Measurements from ENCODE around the gene KPNA5.
A peak's percentile ranks its signal among the peaks of the same experiment; 100 is the strongest.
"Not testable (repeated sequence)": the region's sequence is repeated elsewhere in the genome, so short reads cannot be mapped to it uniquely, and the experiment has no call there.

Gene KPNA5

DNA sequence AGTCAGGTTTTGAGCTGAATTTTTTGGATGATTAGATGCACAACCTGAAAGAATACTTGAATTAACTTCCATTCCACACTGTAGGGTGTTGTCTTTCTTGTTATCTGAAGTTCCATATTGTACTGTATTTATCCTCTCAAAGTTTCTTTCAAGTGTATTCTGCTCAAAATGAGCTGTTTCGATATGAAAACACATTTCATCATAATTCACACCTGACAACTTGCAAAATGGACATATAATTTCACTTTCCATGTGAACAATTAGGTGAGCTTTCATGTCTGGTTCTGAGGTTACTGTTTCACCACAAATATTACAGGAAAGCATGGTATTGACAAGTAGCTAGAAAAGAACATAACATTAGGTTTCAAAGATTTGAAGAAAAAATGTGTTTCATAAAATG, 14.1 kb upstream of the KPNA5 start:
- peak overlapping the region; percentile 99 for H3K4me3 ChIP-seq (ENCODE audit: low read depth, low read length)
- H3K9me3 ChIP-seq (ENCODE audit: control insufficient read depth, insufficient read depth, low read length): no peaks in the 10 kb centered on the region
- H3K27ac ChIP-seq (ENCODE audit: low read depth, low read length): no peak overlapping the region
- no peaks in the 10 kb centered on the region for H3K27me3 ChIP-seq (ENCODE audit: control insufficient read depth, insufficient read depth, low read length)
- H3K9ac ChIP-seq (ENCODE audit: low read depth, low read length): no peak overlapping the region
- peaks cover 7% of the 10 kb centered on the region; the same call in 1 of the 2 replicates for H3K4me1 ChIP-seq (ENCODE audit: control insufficient read depth, insufficient read depth, low read length)
- H3K36me3 ChIP-seq (ENCODE audit: control insufficient read depth, insufficient read depth, low read length): no peaks in the 10 kb centered on the region

- peak overlapping the region; percentile 99 for H3K4me3 ChIP-seq (ENCODE audit: low read depth, low read length)
- peak overlapping the region; percentile 90 for H3K9ac ChIP-seq (ENCODE audit: low read depth, low read length)
- H3K4me1 ChIP-seq (ENCODE audit: control insufficient read depth, insufficient read depth, low read length): peaks cover 7% of the 10 kb centered on the region; the same call in 1 of the 2 replicates
- H3K36me3 ChIP-seq (ENCODE audit: control insufficient read depth, insufficient read depth, low read length): no peaks in the 10 kb centered on the region
- H3K27me3 ChIP-seq (ENCODE audit: control insufficient read depth, insufficient read depth, low read length): no peaks in the 10 kb centered on the region
- no peaks in the 10 kb centered on the region for H3K9me3 ChIP-seq (ENCODE audit: control insufficient read depth, insufficient read depth, low read length)
- no peak overlapping the region for H3K27ac ChIP-seq (ENCODE audit: low read depth, low read length)
Measured at GRCh38 chr6:116667623-116668022, 13.4 kb upstream of the KPNA5 start.

DNA sequence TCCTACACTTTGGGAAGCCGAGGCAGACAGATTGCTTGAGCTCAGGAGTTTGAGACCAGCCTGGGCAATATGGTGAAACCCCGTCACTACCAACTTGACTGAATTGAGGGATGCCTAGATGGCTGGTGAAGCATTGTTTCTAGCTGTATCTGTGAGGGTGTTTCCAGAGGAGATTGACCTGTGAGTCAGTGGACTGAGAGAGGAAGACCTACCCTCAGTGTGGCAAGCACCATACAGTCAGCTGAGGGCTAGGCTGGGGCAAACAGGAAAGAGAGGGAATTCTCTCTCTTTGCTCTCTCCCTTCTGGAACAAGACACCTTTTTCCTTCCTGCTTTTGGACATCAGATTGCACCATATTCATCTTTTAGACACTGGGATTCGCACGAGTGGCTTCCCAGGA, 8.7 kb upstream of the KPNA5 start:
- Histone ChIP-seq H3K36me3 (ENCODE audit: control insufficient read depth, insufficient read depth, low read length) (no peaks in the 10 kb centered on the region), H3K27ac (ENCODE audit: low read depth, low read length) (no peak overlapping the region), H3K27me3 (ENCODE audit: control insufficient read depth, insufficient read depth, low read length) (no peaks in the 10 kb centered on the region), H3K9me3 (ENCODE audit: control insufficient read depth, insufficient read depth, low read length) (no peaks in the 10 kb centered on the region), H3K4me1 (ENCODE audit: control insufficient read depth, insufficient read depth, low read length) (peaks cover 4% of the 10 kb centered on the region; the same call in 1 of the 2 replicates), H3K9ac (ENCODE audit: low read depth, low read length) (no peak overlapping the region), H3K4me3 (ENCODE audit: low read depth, low read length) (no peak overlapping the region)

DNA sequence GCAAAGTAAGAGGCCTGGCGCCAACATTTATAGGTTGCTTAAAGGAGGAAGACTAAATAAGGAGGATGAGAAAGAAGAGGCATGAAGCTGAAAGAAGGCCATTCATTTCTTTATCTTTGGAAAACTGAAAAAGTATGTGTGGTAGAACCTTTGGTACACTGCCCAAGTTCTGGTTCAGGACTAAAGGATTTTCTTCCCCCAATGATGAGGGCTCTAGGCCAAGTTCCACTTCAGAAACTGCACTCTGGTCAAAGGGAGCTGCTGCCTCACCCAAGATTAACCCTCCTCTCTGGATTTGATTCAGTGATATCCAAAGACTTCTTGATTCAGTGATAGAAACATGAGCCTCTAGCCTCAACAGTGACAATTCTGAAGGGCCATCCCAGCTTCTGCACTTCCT, 5.0 kb upstream of the KPNA5 start:
- Histone ChIP-seq H3K4me3 (ENCODE audit: low read depth, low read length) (no peak overlapping the region), H3K9me3 (ENCODE audit: control insufficient read depth, insufficient read depth, low read length) (no peaks in the 10 kb centered on the region)

GRCh38 chr6:116682334-116682712, 1.3 kb downstream of the KPNA5 start:
- Histone ChIP-seq H3K9me3 (ENCODE audit: control insufficient read depth, insufficient read depth, low read length) (no peaks in the 10 kb centered on the region), H3K27ac (ENCODE audit: low read depth, low read length) (no peak overlapping the region), H3K9ac (ENCODE audit: low read depth, low read length) (peak overlapping the region; percentile 22; the same call in 1 of the 2 replicates)

More for the DNA sequence above, 5.0 kb upstream of the KPNA5 start:
- H3K4me1 ChIP-seq (ENCODE audit: control insufficient read depth, insufficient read depth, low read length): no peaks in the 10 kb centered on the region
- no peak overlapping the region for H3K9ac ChIP-seq (ENCODE audit: low read depth, low read length)
- H3K27me3 ChIP-seq (ENCODE audit: control insufficient read depth, insufficient read depth, low read length): no peaks in the 10 kb centered on the region
- H3K27ac ChIP-seq (ENCODE audit: low read depth, low read length): no peak overlapping the region
- no peaks in the 10 kb centered on the region for H3K36me3 ChIP-seq (ENCODE audit: control insufficient read depth, insufficient read depth, low read length)

GRCh38 chr6:116685437-116685993, 4.5 kb downstream of the KPNA5 start:
- H3K9ac ChIP-seq (ENCODE audit: low read depth, low read length): no peak overlapping the region
- no peak overlapping the region for H3K4me3 ChIP-seq (ENCODE audit: low read depth, low read length)
- no peaks in the 10 kb centered on the region for H3K27me3 ChIP-seq (ENCODE audit: control insufficient read depth, insufficient read depth, low read length)
- H3K36me3 ChIP-seq (ENCODE audit: control insufficient read depth, insufficient read depth, low read length): 0 out of 2 replicates have a peak, but pooled peaks cover 21% of the 10 kb centered on the region
- no peak overlapping the region for H3K27ac ChIP-seq (ENCODE audit: low read depth, low read length)
- peaks cover 15% of the 10 kb centered on the region for H3K4me1 ChIP-seq (ENCODE audit: control insufficient read depth, insufficient read depth, low read length)
- H3K9me3 ChIP-seq (ENCODE audit: control insufficient read depth, insufficient read depth, low read length): no peaks in the 10 kb centered on the region

More at GRCh38 chr6:116682334-116682712, 1.3 kb downstream of the KPNA5 start:
- Histone ChIP-seq H3K4me3 (ENCODE audit: low read depth, low read length) (peak overlapping the region; percentile 98), H3K4me1 (ENCODE audit: control insufficient read depth, insufficient read depth, low read length) (peaks cover 15% of the 10 kb centered on the region), H3K36me3 (ENCODE audit: control insufficient read depth, insufficient read depth, low read length) (0 out of 2 replicates have a peak, but pooled peaks cover 11% of the 10 kb centered on the region), H3K27me3 (ENCODE audit: control insufficient read depth, insufficient read depth, low read length) (no peaks in the 10 kb centered on the region)

GRCh38 chr6:116686475-116687101, 5.6 kb downstream of the KPNA5 start:
- peaks cover 15% of the 10 kb centered on the region for H3K4me1 ChIP-seq (ENCODE audit: control insufficient read depth, insufficient read depth, low read length)
- not testable (repeated sequence) for H3K9me3 ChIP-seq (ENCODE audit: control insufficient read depth, insufficient read depth, low read length); H3K4me3 ChIP-seq (ENCODE audit: low read depth, low read length); H3K27me3 ChIP-seq (ENCODE audit: control insufficient read depth, insufficient read depth, low read length); H3K27ac ChIP-seq (ENCODE audit: low read depth, low read length); H3K9ac ChIP-seq (ENCODE audit: low read depth, low read length)
- H3K36me3 ChIP-seq (ENCODE audit: control insufficient read depth, insufficient read depth, low read length): peaks cover 23% of the 10 kb centered on the region

DNA sequence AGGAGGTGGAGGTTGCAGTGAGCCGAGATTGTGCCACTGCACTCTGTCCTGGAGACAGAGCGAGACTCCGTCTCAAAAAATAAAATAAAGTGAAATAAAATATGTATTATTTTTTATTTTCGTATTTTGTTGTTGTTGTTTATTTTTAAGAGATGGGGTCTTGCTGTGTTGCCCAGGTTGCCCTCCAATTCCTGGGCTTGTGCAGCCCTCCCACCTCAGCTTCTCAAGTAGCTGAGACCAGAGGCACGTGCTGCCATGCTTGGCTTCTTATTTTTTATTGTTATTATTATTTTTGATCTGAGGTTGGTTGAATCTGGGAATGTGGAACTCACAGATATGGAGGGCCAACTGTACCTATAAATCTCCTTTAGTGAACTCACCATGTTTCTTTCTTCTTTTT, 10.1 kb downstream of the KPNA5 start:
- peaks cover 31% of the 10 kb centered on the region for H3K36me3 ChIP-seq (ENCODE audit: control insufficient read depth, insufficient read depth, low read length)
- H3K9ac ChIP-seq (ENCODE audit: low read depth, low read length): no peak overlapping the region
- no peaks in the 10 kb centered on the region for H3K9me3 ChIP-seq (ENCODE audit: control insufficient read depth, insufficient read depth, low read length)
- no peak overlapping the region for H3K4me3 ChIP-seq (ENCODE audit: low read depth, low read length)
- H3K27me3 ChIP-seq (ENCODE audit: control insufficient read depth, insufficient read depth, low read length): no peaks in the 10 kb centered on the region
- no peak overlapping the region for H3K27ac ChIP-seq (ENCODE audit: low read depth, low read length)
- H3K4me1 ChIP-seq (ENCODE audit: control insufficient read depth, insufficient read depth, low read length): peaks cover 8% of the 10 kb centered on the region; the same call in 1 of the 2 replicates

DNA sequence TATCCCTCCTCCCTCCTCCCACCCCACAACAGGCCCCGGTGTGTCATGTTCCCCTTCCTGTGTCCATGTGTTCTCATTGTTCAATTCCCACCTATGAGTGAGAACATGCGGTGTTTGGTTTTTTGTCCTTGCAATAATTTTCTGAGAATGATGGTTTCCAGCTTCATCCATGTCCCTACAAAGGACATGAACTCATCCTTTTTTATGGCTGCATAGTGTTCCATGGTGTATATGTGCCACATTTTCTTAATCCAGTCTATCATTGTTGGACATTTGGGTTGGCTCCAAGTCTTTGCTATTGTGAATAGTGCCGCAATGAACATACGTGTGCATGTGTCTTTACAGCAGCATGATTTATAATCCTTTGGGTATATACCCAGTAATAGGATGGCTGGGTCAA, 11.9 kb downstream of the KPNA5 start:
- not testable (repeated sequence) for H3K27me3 ChIP-seq (ENCODE audit: control insufficient read depth, insufficient read depth, low read length); H3K4me1 ChIP-seq (ENCODE audit: control insufficient read depth, insufficient read depth, low read length); H3K27ac ChIP-seq (ENCODE audit: low read depth, low read length); H3K4me3 ChIP-seq (ENCODE audit: low read depth, low read length); H3K9ac ChIP-seq (ENCODE audit: low read depth, low read length); H3K9me3 ChIP-seq (ENCODE audit: control insufficient read depth, insufficient read depth, low read length)
- peaks cover 38% of the 10 kb centered on the region for H3K36me3 ChIP-seq (ENCODE audit: control insufficient read depth, insufficient read depth, low read length)

GRCh38 chr6:116693275-116693674, 12.3 kb downstream of the KPNA5 start:
- H3K9me3 ChIP-seq (ENCODE audit: control insufficient read depth, insufficient read depth, low read length); H3K4me1 ChIP-seq (ENCODE audit: control insufficient read depth, insufficient read depth, low read length); H3K9ac ChIP-seq (ENCODE audit: low read depth, low read length); H3K27ac ChIP-seq (ENCODE audit: low read depth, low read length); H3K4me3 ChIP-seq (ENCODE audit: low read depth, low read length); H3K27me3 ChIP-seq (ENCODE audit: control insufficient read depth, insufficient read depth, low read length): not testable (repeated sequence)
- peaks cover 38% of the 10 kb centered on the region for H3K36me3 ChIP-seq (ENCODE audit: control insufficient read depth, insufficient read depth, low read length)

- Histone ChIP-seq H3K36me3 (ENCODE audit: control insufficient read depth, insufficient read depth, low read length) (peaks cover 44% of the 10 kb centered on the region), H3K9me3 (ENCODE audit: control insufficient read depth, insufficient read depth, low read length) (no peaks in the 10 kb centered on the region), H3K27ac (ENCODE audit: low read depth, low read length) (no peak overlapping the region), H3K9ac (ENCODE audit: low read depth, low read length) (no peak overlapping the region), H3K4me3 (ENCODE audit: low read depth, low read length) (no peak overlapping the region), H3K27me3 (ENCODE audit: control insufficient read depth, insufficient read depth, low read length) (no peaks in the 10 kb centered on the region), H3K4me1 (ENCODE audit: control insufficient read depth, insufficient read depth, low read length) (no peaks in the 10 kb centered on the region)
Measured at GRCh38 chr6:116695401-116695800, 14.4 kb downstream of the KPNA5 start.

Measured in HUES48 (cell line).